ENCODE measurements around the gene DMBX1. TPM values are rescaled to one million over a fixed set of nuclear protein-coding genes. Genes with fewer than 3 reads are reported as not detected.

Gene DMBX1
- total RNA-seq, 4 donors from 2014 or later, result 0.12 to 0.51 (median 0.42) TPM; not detected in 1

DNA sequence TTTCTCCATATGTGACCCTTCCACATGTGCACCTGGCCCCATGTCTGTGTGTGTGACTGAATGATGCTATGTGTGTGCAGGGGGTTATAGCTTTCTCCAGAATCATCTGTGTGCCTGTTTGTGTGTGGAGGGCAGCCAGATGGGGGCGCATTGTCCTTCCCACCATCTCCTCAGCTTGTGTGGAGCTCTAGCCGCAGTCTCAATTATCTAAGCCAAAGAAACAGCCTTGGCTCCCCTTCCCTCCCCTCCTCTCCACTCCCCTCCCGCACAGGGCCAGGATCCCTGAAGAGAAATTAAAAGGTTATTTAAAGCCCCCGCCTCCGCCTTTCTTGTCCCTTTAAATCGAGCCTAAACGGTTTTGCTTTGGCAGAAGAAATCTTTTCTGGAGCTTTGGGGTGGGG is 1.8 kb upstream of the DMBX1 start:
- no peak for DNase-seq (ENCODE audit: low spot score in 2 of 2)
- H3K4me3 ChIP-seq (ENCODE audit: low read depth, poor library complexity, severe bottlenecking), result no peak overlapping the region
- WGBS, 2 donors, result 46 to 48% methylated on average over 7 of the region's 7 CpGs
- intact Hi-C loops (cut with DNase I; ENCODE audit: low total_unique reads), result no loop called here
- TF ChIP-seq POLR2A (IDR thresholded peaks at IDR 0.05), result no peak
- TF ChIP-seq, protein P1, sequence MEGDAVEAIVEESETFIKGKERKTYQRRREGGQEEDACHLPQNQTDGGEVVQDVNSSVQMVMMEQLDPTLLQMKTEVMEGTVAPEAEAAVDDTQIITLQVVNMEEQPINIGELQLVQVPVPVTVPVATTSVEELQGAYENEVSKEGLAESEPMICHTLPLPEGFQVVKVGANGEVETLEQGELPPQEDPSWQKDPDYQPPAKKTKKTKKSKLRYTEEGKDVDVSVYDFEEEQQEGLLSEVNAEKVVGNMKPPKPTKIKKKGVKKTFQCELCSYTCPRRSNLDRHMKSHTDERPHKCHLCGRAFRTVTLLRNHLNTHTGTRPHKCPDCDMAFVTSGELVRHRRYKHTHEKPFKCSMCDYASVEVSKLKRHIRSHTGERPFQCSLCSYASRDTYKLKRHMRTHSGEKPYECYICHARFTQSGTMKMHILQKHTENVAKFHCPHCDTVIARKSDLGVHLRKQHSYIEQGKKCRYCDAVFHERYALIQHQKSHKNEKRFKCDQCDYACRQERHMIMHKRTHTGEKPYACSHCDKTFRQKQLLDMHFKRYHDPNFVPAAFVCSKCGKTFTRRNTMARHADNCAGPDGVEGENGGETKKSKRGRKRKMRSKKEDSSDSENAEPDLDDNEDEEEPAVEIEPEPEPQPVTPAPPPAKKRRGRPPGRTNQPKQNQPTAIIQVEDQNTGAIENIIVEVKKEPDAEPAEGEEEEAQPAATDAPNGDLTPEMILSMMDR (IDR thresholded peaks at IDR 0.05), result no peak

DNA sequence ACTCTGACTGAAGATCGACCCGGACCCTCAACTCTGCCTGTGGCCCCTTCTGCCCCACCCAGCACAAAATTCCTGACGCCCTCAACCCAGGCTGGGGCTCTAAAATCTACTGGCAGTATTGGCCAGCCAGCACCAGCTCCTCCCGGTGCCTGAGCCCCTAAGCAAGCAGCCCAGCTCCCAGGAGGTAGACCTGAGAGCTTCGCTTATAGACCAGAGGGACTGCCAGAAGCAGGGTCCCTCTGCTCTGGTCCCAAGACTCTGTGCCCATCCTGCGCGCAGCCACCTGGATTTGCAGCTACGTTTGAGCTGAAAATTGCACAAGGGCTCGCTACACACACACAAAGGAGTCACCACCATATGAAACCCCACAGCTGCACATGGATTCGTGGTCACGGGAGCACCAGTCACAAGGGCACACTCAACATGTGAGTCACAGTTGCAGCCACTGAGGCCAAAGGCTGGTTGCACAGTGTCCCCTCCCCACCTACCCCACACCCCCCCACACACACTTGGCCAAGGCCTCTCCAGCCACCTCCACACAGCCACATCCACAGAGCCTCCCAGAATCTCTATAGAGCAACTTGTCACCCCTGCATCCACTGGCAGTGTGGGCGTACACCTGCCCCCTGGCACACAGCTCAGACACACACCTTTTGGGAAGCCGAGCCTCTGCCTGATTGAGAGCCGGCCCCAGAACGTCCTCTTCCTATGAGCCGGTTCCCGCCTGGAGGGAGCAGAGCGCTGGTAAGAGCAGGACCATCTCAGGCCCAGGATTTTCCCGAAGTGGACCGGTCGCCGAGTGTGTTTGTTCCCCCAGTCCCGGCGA is 1.1 kb upstream of the DMBX1 start:
- H3K4me3 ChIP-seq (ENCODE audit: low read depth, poor library complexity, severe bottlenecking), result no peak overlapping the region
- TF ChIP-seq, protein P1 (IDR thresholded peaks at IDR 0.05), result no peak
- TF ChIP-seq POLR2A (IDR thresholded peaks at IDR 0.05), result no peak
- 19 to 21% methylated on average over 24 of the region's 24 CpGs for WGBS, 2 donors
- intact Hi-C loops (cut with DNase I; ENCODE audit: low total_unique reads), result no loop called here
- DNase-seq (ENCODE audit: low spot score in 2 of 2), result no peak

DNA sequence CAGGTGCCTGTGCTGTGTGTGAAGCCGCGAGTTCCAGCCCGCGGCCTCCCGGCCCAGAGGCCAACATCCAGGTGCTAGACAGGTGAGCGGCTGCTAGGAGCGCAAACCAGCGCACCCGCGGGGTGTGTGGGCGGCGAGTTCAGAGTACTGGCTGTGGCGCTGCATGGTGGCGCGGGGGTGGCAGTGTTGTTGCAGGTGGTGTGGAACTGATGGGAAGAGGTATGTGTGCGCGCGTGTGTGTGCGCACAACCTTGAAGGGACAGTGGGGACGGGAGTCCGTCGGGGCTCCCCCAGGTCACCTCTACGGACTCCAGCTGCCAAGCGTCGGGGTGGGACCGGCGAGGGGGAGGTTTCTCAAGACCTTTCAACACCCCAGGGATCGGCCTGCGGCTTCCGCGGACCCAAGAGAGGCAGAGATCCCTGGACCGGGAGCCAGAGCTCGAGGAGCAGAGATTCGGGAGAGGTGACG is 433 bp upstream of the DMBX1 start:
- no peak for DNase-seq (ENCODE audit: low spot score in 2 of 2)
- TF ChIP-seq POLR2A (IDR thresholded peaks at IDR 0.05), result no peak
- TF ChIP-seq, protein P1 (IDR thresholded peaks at IDR 0.05), result no peak
- intact Hi-C loops (cut with DNase I; ENCODE audit: low total_unique reads), result no loop called here
- WGBS, 2 donors, result 2 to 3% methylated on average over 23 to 32 of the region's 35 CpGs
- peak overlapping the region; percentile 4 for H3K4me3 ChIP-seq (ENCODE audit: low read depth, poor library complexity, severe bottlenecking)

DNA sequence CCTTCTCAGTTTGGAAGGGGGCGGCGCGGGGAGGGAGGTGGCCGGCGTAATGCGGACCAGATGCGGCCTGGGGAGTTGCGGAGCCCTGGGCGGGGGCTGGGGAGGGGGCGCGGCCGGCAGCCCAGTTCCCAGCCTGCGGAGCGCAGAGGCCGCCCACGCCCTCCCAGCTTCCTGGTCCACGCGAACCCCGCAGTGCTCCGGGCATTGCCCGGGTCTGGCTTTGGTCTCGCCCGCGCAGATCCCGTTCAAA is 695 bp downstream of the DMBX1 start:
- WGBS, 2 donors, result 0 to 1% methylated on average over 14 to 21 of the region's 25 CpGs
- no peak for TF ChIP-seq POLR2A (IDR thresholded peaks at IDR 0.05)
- TF ChIP-seq, protein P1 (IDR thresholded peaks at IDR 0.05), result no peak
- H3K4me3 ChIP-seq (ENCODE audit: low read depth, poor library complexity, severe bottlenecking), result no peak overlapping the region
- no peak for DNase-seq (ENCODE audit: low spot score in 2 of 2)
- intact Hi-C loops (cut with DNase I; ENCODE audit: low total_unique reads), result no loop called here

DNA sequence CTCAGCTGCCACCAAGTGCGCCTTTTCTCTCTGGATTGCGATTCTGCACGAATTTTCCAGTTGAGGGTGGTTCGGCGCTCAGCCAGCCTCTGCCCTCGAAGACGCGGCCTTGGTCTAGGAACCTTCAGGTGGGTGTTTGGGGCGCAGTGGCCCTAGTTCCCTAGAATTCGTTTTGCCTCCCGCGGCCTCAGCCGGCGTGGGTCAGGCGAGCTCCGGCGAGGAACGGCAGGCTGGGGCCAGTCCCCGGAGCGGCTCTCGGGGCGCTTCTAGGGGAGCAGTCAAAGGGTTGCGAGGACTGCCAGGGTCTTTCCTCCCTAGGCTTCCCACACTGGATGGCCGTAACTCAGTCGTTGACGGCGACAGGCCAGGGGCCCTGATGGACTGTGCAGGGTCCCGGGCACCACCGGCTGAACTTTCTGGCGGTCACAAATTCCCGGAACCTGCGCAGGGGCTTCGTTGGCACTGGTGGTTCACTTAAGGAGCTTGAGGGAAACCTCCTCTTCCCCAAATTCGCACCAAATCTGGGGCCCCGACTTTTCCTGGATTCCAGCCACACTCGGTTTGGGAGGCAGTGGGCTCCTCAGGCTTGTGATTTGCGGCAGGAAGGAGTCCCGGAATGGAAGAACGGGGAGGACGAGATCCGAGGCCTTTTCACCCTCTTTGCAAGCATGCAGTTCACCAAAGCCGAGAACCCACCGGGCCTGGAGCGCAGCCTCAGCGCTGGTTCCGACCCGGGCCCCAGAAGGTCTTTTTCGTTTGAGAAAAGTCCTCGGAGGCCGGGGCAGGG is 1.2 kb downstream of the DMBX1 start:
- intact Hi-C loops (cut with DNase I; ENCODE audit: low total_unique reads), result no loop called here
- H3K4me3 ChIP-seq (ENCODE audit: low read depth, poor library complexity, severe bottlenecking), result no peak overlapping the region
- TF ChIP-seq POLR2A (IDR thresholded peaks at IDR 0.05), result no peak
- TF ChIP-seq, protein P1 (IDR thresholded peaks at IDR 0.05), result no peak
- no peak for DNase-seq (ENCODE audit: low spot score in 2 of 2)
- 5 to 9% methylated on average over 31 to 47 of the region's 50 CpGs for WGBS, 2 donors

Data from lower leg skin (tissue), 4 donors.